Kidney (tissue), 14 donors: ENCODE measurements around the gene AGBL1. TPM values are rescaled to one million over a fixed set of nuclear protein-coding genes. Genes with fewer than 3 reads are reported as not detected.

Source experiments
- DNase-seq, 5 donors: peaks; one replicate each; pipeline ENCODE4 v3.0.0-alpha.2; 2013 to 2020
- FAIRE-seq: peaks from 2 replicates; lab custom pipeline; 2012; peaks lifted over from hg19 to GRCh38; lab: Jason Lieb, UNC
- H3K27ac ChIP-seq, 2 donors: one replicate each; pipeline ENCODE4 v1.7.0; 2013; ENCODE audit warnings: low read depth in 2 of 2, low read length in 2 of 2, inconsistent platforms in 1 of 2
- H3K27me3 ChIP-seq: one replicate; pipeline ENCODE4 v1.7.1; 2013; ENCODE audit warnings: low read length, inconsistent platforms; ENCODE audit not compliant: control insufficient read depth, insufficient read depth
- H3K36me3 ChIP-seq, 3 donors: one replicate each; pipeline versions ENCODE4 v1.7.0 to v1.7.1; 2013; ENCODE audit warnings: low read length in 3 of 3, control low read depth in 1 of 3, inconsistent platforms in 1 of 3; ENCODE audit not compliant: insufficient read depth in 3 of 3, control insufficient read depth in 2 of 3
- H3K4me1 ChIP-seq, 3 donors: one replicate each; pipeline versions ENCODE4 v1.7.0 to v1.7.1; 2013; ENCODE audit warnings: low read length in 3 of 3, inconsistent platforms in 1 of 3, low read depth in 1 of 3; ENCODE audit not compliant: control insufficient read depth in 2 of 3, insufficient read depth in 2 of 3
- H3K4me3 ChIP-seq, 3 donors: one replicate each; pipeline versions ENCODE4 v1.7.0 to v1.8.1; 2013; ENCODE audit warnings: low read length in 3 of 3, control low read depth in 1 of 3, inconsistent platforms in 1 of 3
- H3K9ac ChIP-seq, 3 donors: one replicate each; pipeline versions ENCODE4 v1.7.0 to v1.7.1; 2013; ENCODE audit warnings: low read length in 3 of 3, control low read depth in 1 of 3, inconsistent platforms in 1 of 3
- H3K9me3 ChIP-seq, 3 donors: one replicate each; pipeline versions ENCODE4 v1.7.0 to v1.7.1; 2013; ENCODE audit warnings: low read length in 3 of 3, control low read depth in 1 of 3, inconsistent platforms in 1 of 3; ENCODE audit not compliant: control insufficient read depth in 2 of 3, insufficient read depth in 1 of 3
- CTCF ChIP-seq: IDR thresholded peaks from 3 replicates; pipeline ENCODE4 v1.5.1; 2012; ENCODE audit warnings: mild to moderate bottlenecking, moderate library complexity, borderline replicate concordance; ENCODE audit not compliant: insufficient read depth; ENCODE audit errors: extremely low read depth
- intact Hi-C: fragments of 100-400 bp; cut with DNase I; formaldehyde crosslinking; loops from one replicate; pipeline ENCODE4 v1.11.1; 2022
- polyA plus RNA-seq: library from polyadenylated mRNA; stranded (reverse); fragments of 350-450 nt; fragmentation: Illumina TruSeq; extraction: RNeasy Lipid Tissue Mini Kit (QIAGEN cat#74804); gene quantifications from one replicate; pipeline ENCODE4 v1.2.3, GENCODE V29; 2014; ENCODE audit warnings: low read depth, low replicate concordance; ENCODE audit not compliant: insufficient read depth
- total RNA-seq: library from RNA; stranded (reverse); fragmentation: NEBNext Ultra II Directional; extraction: Animal tissue kit (Norgen Biotek cat#: 25700); gene quantifications from one replicate; pipeline ENCODE4 v1.2.1, GENCODE V29; 2021
- donor health status: control.
- donor health status: control.
- donor health status: control.
- donor health status: control.
- donor health status: control.
- donor health status: DM: yes; HTN: yes; CAD: no.
- donor health status: Normal renal cell carcinoma (clear cell type).

AGBL1 gene
- total and polyA plus RNA-seq, 2 donors from 2014 or later: not detected

DNA sequence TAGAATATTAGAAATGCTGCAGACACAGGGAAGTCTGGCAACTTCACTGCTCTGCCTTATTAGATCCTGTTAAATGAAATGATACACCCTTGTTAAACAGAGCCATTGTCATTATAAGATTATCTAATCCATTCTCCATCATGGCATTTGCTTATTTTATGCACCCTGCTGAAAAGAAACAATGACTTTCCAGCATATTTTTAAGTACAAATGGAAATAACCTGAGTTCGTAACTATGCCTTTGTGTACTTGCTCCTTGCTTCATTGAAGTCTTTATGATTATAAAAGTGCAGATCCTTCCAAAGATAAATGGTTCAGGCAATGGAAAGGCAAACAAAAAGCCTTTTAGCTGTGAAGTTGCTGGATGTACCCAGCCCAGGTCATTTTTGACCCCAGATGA, 195.7 kb downstream of the AGBL1 start:
- no peak for FAIRE-seq
- no peak overlapping the region for H3K27ac ChIP-seq
- H3K27me3 ChIP-seq: no peaks in the 10 kb centered on the region
- no peak overlapping the region for H3K4me3 ChIP-seq
- H3K4me1 ChIP-seq: no peaks in the 10 kb centered on the region
- H3K36me3 ChIP-seq: no peaks in the 10 kb centered on the region
- H3K9me3 ChIP-seq: no peaks in the 10 kb centered on the region
- H3K9ac ChIP-seq: no peak overlapping the region
- TF ChIP-seq CTCF: no peak
- intact Hi-C loops: no loop called here
- no peak for DNase-seq

DNA sequence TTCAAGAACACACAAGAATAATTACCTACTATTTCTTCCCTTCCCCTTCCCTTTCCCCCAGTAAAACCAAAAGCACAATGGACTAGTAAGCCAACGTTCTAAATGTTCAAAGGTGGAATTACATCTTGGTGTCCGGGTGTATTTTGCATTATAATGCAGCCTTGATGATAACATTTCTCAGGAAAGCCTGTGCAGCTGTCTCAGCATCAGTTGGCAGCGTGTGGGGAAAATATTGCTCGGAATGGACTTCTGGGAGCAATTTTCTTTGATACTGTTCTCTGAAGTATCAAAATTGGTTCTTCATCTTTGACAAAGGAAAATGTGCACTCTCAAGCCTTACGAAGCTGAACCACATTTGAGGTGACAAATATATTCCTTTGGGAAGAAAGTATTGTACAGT, 198.9 kb downstream of the AGBL1 start:
- no peaks in the 10 kb centered on the region for H3K4me1 ChIP-seq
- intact Hi-C loops: no loop called here
- no peak for TF ChIP-seq CTCF
- DNase-seq (no peak), FAIRE-seq (no peak)
- H3K9me3 ChIP-seq: no peaks in the 10 kb centered on the region
- no peaks in the 10 kb centered on the region for H3K36me3 ChIP-seq
- H3K27me3 ChIP-seq: no peaks in the 10 kb centered on the region
- H3K4me3 ChIP-seq: no peak overlapping the region
- no peak overlapping the region for H3K9ac ChIP-seq
- H3K27ac ChIP-seq: no peak overlapping the region

GRCh38 chr15:86284635-86285034, 205.0 kb downstream of the AGBL1 start:
- H3K9ac ChIP-seq: no peak overlapping the region
- H3K27ac ChIP-seq: no peak overlapping the region
- H3K36me3 ChIP-seq: no peaks in the 10 kb centered on the region
- peaks cover 0 to 6% (median 0%) of the 10 kb centered on the region in 3 donors for H3K9me3 ChIP-seq
- FAIRE-seq: no peak
- intact Hi-C loops: no loop called here
- H3K27me3 ChIP-seq: no peaks in the 10 kb centered on the region
- no peaks in the 10 kb centered on the region for H3K4me1 ChIP-seq
- no peak for DNase-seq
- TF ChIP-seq CTCF: no peak
- no peak overlapping the region for H3K4me3 ChIP-seq

GRCh38 chr15:86295511-86295910, 215.8 kb downstream of the AGBL1 start:
- no peak for TF ChIP-seq CTCF
- DNase-seq (no peak), FAIRE-seq (no peak)
- Histone ChIP-seq H3K4me1 (no peaks in the 10 kb centered on the region), H3K36me3 (no peaks in the 10 kb centered on the region), H3K9ac (no peak overlapping the region), H3K9me3 (no peaks in the 10 kb centered on the region), H3K27ac (no peak overlapping the region), H3K27me3 (no peaks in the 10 kb centered on the region), H3K4me3 (no peak overlapping the region)
- intact Hi-C loops: no loop called here
